ENCODE results near the gene OR51E1.

The OR51E1 gene

DNA sequence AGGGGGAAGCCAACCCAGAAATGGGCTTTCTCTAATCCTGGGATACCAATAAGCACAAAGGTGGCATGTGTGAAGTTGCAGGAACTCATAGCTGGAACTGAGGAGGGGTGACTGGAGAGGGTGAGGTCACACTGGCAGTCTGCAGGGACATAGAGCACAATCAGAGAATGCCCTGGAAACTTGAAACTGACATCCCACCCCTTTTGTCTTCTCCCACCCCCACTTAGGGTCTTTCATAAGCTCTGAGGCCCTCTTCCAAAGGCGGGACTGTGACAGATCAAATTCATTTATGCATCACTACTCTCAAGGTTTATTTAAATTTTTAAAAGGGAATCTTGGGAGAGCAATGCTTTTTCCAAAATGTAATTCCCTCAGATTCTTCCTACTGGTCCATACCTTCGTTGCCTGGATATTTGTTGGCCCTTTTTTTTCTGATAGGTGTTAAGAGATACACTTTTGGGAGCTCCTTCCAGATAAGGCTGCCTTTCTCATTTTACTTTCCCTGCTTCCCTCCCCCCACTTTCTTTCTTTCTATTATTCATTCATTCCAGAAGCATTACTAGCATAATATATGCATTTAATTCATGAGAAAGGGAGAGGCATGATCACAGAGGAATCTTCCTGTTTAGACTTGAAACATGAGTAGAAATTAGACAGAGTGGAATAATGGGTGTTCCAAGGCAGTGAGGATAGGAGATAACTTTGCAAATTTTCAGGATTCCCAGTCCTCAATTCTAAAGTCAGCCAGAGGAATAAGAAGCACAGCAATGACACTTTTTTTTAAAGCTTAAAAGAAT lies 39.0 kb downstream of the OR51E1 start:
- Histone ChIP-seq H3K27me3 (ENCODE audit: control insufficient read depth, low read length) (no peaks in the 10 kb centered on the region), H3K36me3 (ENCODE audit: control insufficient read depth, low read length) (no peaks in the 10 kb centered on the region), H4K20me1 (ENCODE audit: control insufficient read depth, insufficient read depth, low read depth, low read length) (no peaks in the 10 kb centered on the region), H3K9me3 (ENCODE audit: control insufficient read depth, insufficient read depth, low read length) (no peaks in the 10 kb centered on the region), H3K4me2 (ENCODE audit: low read length) (no peak overlapping the region), H3K27ac (ENCODE audit: low read depth, low read length) (no peak overlapping the region), H3K9me2 (replicated peaks; ENCODE audit: control insufficient read depth, low read length) (no peaks in the 10 kb centered on the region), H3K4me3 (ENCODE audit: low read length) (no peak overlapping the region), H3K79me2 (ENCODE audit: control insufficient read depth, low read length) (no peaks in the 10 kb centered on the region), H3F3A (ENCODE audit: control insufficient read depth, insufficient read depth) (no peaks in the 10 kb centered on the region), H3K4me1 (ENCODE audit: control insufficient read depth, low read length) (no peaks in the 10 kb centered on the region)
- TF ChIP-seq, protein P1, sequence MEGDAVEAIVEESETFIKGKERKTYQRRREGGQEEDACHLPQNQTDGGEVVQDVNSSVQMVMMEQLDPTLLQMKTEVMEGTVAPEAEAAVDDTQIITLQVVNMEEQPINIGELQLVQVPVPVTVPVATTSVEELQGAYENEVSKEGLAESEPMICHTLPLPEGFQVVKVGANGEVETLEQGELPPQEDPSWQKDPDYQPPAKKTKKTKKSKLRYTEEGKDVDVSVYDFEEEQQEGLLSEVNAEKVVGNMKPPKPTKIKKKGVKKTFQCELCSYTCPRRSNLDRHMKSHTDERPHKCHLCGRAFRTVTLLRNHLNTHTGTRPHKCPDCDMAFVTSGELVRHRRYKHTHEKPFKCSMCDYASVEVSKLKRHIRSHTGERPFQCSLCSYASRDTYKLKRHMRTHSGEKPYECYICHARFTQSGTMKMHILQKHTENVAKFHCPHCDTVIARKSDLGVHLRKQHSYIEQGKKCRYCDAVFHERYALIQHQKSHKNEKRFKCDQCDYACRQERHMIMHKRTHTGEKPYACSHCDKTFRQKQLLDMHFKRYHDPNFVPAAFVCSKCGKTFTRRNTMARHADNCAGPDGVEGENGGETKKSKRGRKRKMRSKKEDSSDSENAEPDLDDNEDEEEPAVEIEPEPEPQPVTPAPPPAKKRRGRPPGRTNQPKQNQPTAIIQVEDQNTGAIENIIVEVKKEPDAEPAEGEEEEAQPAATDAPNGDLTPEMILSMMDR (IDR thresholded peaks at IDR 0.05; ENCODE audit: low read depth, low read length, poor library complexity, severe bottlenecking): no peak
- no peak for TF ChIP-seq EZH2phosphoT487 (IDR thresholded peaks at IDR 0.05; ENCODE audit: borderline replicate concordance, low read length)

DNA sequence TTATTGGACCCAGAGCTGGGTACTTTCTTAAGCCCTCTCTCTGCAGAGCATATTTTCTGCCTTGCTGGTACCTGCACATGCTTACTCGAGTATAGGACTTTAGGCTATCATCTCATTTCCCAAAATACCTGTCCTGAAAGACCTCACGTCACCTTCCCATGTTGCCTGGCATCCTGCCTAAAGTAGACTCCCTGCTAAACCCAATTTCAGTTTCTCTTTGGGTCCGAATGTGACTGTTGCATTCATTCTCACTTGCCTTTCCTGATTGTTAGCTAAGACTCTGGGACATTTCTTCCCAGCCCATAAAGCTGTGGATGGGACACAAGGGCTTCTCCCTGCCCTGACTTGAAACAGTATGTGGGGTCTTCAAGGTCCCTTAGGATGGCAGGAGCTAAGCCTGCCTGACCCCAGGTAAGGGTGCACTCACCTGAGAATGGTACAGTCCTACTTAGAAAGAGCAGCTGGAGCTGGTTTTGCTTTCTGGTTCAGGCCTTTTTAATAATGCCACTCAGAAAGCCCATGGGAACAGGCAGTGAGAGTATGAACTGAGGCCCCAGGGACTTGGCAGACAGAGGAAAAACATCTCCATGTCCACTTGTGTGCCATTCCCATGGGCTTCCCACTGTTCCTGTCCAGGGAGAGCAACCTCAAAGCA lies 41.0 kb downstream of the OR51E1 start:
- Histone ChIP-seq H3K27me3 (ENCODE audit: control insufficient read depth, low read length) (no peaks in the 10 kb centered on the region), H3K4me3 (ENCODE audit: low read length) (no peak overlapping the region), H3K36me3 (ENCODE audit: control insufficient read depth, low read length) (no peaks in the 10 kb centered on the region), H3K79me2 (ENCODE audit: control insufficient read depth, low read length) (no peaks in the 10 kb centered on the region), H4K20me1 (ENCODE audit: control insufficient read depth, insufficient read depth, low read depth, low read length) (no peaks in the 10 kb centered on the region), H3K4me2 (ENCODE audit: low read length) (no peak overlapping the region), H3K9me2 (replicated peaks; ENCODE audit: control insufficient read depth, low read length) (no peaks in the 10 kb centered on the region), H3K9me3 (ENCODE audit: control insufficient read depth, insufficient read depth, low read length) (no peaks in the 10 kb centered on the region), H3K27ac (ENCODE audit: low read depth, low read length) (no peak overlapping the region), H3K4me1 (ENCODE audit: control insufficient read depth, low read length) (no peaks in the 10 kb centered on the region), H3F3A (ENCODE audit: control insufficient read depth, insufficient read depth) (no peaks in the 10 kb centered on the region)
- TF ChIP-seq, protein P1 (IDR thresholded peaks at IDR 0.05; ENCODE audit: low read depth, low read length, poor library complexity, severe bottlenecking): no peak

DNA sequence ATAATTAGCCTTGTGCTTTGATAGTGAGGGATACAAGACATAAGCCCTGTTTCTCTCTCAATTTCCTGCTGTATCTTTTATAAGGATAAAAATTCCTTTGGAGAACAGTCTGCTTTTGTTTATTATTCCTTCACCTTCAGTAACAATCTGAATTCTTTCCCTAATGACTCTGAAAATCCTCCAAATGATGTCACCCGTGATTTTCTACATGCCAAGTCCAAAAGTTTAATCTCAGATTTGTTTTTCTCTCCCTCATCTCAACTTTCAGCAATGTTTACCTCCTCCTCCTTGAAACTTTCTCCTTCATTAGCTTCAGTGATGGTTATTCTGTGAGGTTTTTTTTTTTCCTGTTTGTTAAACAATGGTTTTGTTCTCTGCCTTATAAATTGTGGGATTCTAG lies 51.7 kb downstream of the OR51E1 start:
- H3K27me3 ChIP-seq (ENCODE audit: control insufficient read depth, low read length): no peaks in the 10 kb centered on the region
- TF ChIP-seq, protein P1 (IDR thresholded peaks at IDR 0.05; ENCODE audit: low read depth, low read length, poor library complexity, severe bottlenecking): no peak
- TF ChIP-seq EZH2phosphoT487 (IDR thresholded peaks at IDR 0.05; ENCODE audit: borderline replicate concordance, low read length): no peak
- no peaks in the 10 kb centered on the region for H3K9me2 ChIP-seq (replicated peaks; ENCODE audit: control insufficient read depth, low read length)
- no peak overlapping the region for H3K27ac ChIP-seq (ENCODE audit: low read depth, low read length)
- H3K4me1 ChIP-seq (ENCODE audit: control insufficient read depth, low read length): no peaks in the 10 kb centered on the region
- H3K9me3 ChIP-seq (ENCODE audit: control insufficient read depth, insufficient read depth, low read length): no peaks in the 10 kb centered on the region
- H3K79me2 ChIP-seq (ENCODE audit: control insufficient read depth, low read length): no peaks in the 10 kb centered on the region
- no peaks in the 10 kb centered on the region for H4K20me1 ChIP-seq (ENCODE audit: control insufficient read depth, insufficient read depth, low read depth, low read length)
- H3K36me3 ChIP-seq (ENCODE audit: control insufficient read depth, low read length): no peaks in the 10 kb centered on the region
- no peak overlapping the region for H3K4me2 ChIP-seq (ENCODE audit: low read length)
- H3K4me3 ChIP-seq (ENCODE audit: low read length): no peak overlapping the region
- H3F3A ChIP-seq (ENCODE audit: control insufficient read depth, insufficient read depth): no peaks in the 10 kb centered on the region

All from DOHH2 (cell line).